DMS53 treated with DMSO at 0.1 percent for 48 hours (cell line): ENCODE measurements around the gene ZC3H8.
"Not testable (repeated sequence)": the region's sequence is repeated elsewhere in the genome, so short reads cannot be mapped to it uniquely, and the experiment has no call there.

Experiments used
- DNase-seq: peaks from one replicate; lab custom pipeline; 2025; ENCODE audit not compliant: unreplicated experiment; lab: John Stamatoyannopoulos, UW

Gene ZC3H8

DNA sequence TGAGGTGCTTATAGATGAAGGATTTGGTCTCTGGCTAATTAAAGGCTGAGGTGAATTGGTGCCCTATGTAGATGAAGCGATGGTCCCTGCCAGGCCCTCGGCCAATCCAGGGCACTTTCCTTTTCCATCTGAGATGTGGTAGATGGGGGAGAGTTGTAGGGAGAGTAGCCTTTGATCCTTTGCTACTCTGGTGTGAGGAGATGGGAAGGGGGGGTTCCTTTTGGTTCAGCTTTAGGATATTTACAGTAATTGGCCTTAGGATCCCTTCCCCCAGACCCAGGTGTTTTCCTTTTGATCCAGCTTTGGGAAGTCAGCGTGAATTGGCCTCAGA is 5.4 kb upstream of the ZC3H8 start:
- DNase-seq: no peak

- peak; percentile 70 for DNase-seq
Observed at GRCh38 chr2:112259509-112260294, 4.9 kb upstream of the ZC3H8 start.

GRCh38 chr2:112257575-112257974 is 2.7 kb upstream of the ZC3H8 start:
- DNase-seq: no peak

- no peak for DNase-seq
Observed at GRCh38 chr2:112256654-112257053, 1.8 kb upstream of the ZC3H8 start.

DNA sequence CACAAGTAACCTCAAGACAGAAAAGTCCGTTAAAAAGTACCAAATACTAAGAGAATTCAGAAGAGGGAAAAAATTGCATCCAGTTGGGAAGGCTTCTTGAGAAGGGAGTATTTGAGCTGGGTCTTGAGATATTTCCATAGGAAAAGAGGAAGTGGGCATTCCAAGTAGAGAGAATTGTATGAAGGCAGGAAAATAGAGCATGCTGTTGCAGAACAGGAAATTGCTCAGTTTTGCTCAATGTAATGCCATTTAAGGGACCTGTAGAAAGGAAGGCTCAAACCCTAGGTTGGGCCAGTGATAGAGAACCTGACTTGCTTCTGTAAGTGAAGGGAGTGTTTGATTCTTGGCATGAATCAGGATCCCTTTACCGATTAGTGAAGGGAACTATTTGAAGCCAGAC is 1.0 kb upstream of the ZC3H8 start:
- DNase-seq: no peak

DNA sequence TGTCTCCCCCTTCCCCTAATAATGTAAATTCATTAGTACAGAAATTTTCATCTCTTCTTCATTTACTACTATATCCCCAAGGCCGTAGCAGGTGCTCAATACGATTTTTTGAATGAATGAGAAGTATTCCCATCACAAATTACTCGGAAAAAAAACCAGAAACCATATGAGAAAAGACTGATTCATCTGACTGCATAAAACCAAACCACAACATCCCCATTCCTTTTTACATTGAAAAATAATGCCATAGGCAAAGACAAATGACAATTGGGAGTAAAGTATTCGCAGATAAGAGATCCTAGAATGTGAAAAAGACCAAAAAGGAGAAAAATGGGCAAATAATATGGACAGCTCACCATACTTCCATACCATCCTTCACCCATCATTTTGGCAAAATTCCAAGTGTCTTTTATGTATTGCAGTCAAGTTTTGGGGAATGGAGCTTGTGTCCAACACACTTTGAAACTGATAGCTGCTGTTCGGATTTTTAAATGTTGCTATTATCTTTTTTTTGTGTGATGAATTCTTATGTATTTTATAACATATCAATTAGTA is 1.5 kb downstream of the ZC3H8 start:
- no peak for DNase-seq

- no peak for DNase-seq
Observed at GRCh38 chr2:112251271-112251670, 3.6 kb downstream of the ZC3H8 start.

DNA sequence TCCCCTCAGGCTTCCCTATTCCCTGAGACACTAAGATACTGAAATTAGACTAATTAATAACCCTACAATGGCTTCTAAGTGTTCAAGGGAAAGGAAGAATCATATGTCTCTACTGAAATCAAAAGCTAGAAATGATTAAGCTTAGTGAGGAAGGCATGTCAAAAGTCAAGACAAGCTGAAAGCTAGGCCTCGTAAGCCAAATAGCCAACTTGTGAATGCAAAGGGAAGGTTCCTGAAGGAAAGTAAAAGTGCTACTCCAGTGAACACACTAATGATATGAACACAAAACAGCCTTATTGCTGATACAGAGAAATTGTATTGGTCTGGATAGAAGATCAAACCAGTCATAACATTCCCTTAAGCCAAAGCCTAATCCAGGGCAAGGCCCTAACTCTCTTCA is 10.0 kb downstream of the ZC3H8 start:
- DNase-seq: no peak

DNA sequence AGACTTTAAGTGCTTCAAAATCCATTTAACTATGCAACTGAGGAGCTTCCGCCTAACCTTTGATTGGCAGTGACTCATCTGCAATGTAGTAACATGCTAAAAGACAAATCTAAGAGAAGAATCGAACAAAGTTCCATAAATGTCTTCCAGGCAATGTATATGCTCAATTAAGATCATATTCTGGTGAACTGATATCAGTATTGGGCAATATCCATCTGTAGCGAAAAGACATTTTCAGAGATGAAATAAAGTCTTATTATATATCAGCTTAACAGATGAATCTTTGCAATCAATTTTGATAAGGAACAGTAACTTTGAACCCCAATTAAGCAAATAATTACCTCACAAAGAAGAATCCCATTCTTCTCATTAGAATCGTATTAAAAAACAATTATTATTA is 11.6 kb downstream of the ZC3H8 start:
- DNase-seq: no peak

DNA sequence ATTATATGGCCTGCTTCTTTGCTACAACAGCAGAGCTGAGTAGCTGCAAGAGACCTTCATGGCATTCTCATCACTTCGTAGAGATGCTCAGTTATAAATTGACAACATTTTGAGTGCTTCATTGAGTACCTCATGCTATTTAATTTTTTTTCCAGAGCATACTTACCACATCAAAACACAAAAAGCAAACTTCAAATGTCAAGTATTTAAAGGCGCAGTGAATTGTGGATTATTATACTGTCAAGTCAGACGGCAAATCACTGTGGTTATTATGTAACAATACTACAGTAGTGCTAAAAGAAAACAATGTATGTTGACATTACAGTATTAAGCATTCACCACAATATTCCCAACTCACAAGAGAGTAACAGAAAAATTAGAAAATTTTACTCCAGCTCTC is 12.5 kb downstream of the ZC3H8 start:
- no peak for DNase-seq

DNA sequence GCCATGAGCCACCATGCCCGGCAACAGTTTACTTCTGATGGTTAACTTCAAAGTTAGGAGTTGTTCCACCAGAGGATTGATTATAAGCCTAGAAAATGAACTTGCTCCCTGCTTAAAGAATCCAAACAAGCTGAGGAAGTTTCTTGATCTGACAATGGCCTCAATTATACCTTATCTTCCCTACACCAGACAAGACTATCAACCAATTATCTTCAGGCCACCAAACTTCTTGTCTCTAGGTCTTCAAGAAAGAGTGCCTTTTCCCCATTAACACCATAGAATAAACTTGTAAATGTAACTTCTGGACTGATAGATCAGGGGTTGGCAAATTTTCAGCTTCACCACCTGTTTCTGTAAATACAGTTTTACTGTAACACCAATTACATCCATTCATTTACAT is 15.0 kb downstream of the ZC3H8 start:
- DNase-seq: no peak

DNA sequence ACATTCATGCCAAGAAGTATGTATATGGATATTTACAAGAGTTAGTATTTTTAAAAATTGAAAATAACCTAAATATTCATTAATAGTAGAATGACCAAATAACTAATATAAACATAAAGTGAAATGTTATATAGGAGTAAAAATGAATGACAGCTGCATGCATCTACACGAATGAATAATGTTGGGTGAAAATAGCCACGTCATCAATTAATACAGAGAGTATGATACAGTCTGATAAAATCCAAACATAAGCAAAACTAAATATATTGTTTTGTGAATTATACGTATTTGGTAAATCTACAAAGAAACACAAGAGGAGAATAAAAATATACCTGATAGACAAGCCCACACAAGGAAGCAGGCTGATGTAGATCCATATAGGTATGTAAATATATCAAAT is 24.5 kb downstream of the ZC3H8 start:
- DNase-seq: no peak

DNA sequence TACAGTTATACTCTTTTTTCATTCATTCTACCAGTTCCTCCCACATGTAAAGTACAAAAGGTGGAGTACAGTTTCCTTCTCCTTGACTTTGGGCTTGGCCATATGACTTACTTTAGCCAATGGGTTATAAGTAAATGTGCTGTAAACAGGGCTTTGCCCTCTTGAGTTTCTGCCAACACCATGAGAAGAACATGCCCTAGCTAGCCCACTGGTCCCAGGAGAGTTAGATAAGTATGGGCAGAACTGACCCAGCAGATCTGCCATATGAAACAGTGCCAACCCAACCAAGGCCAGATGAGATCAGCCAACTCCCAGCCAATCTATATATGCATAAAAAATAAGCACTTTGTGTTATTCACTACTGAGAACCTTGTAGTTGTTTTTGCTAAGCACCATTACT is 25.5 kb downstream of the ZC3H8 start:
- no peak for DNase-seq

GRCh38 chr2:112220831-112221230 is 34.0 kb downstream of the ZC3H8 start:
- DNase-seq: no peak

- DNase-seq: no peak
Observed at GRCh38 chr2:112220186-112220585, 34.7 kb downstream of the ZC3H8 start.

- DNase-seq: no peak
Observed at GRCh38 chr2:112217854-112218253, 37.0 kb downstream of the ZC3H8 start.

- no peak for DNase-seq
Observed at GRCh38 chr2:112216167-112216566, 38.7 kb downstream of the ZC3H8 start.

- DNase-seq: not testable (repeated sequence)
Observed at GRCh38 chr2:112207905-112208304, 46.9 kb downstream of the ZC3H8 start.

GRCh38 chr2:112204411-112204810 is 50.4 kb downstream of the ZC3H8 start:
- DNase-seq: peak; percentile 30

- DNase-seq: no peak
Observed at GRCh38 chr2:112201696-112202430, 53.0 kb downstream of the ZC3H8 start.

- DNase-seq: no peak
Observed at GRCh38 chr2:112199188-112199587, 55.7 kb downstream of the ZC3H8 start.

- DNase-seq: no peak
Observed at GRCh38 chr2:112198780-112199179, 56.1 kb downstream of the ZC3H8 start.
